Stimulated activated CD8-positive, alpha-beta memory T cell treated with anti-CD3 and anti-CD28 coated beads, Interleukin-12 subunit alpha, Interleukin-12 subunit beta, amount 100 ng/mL, for 24 hours (primary cell): ENCODE data around the gene ITM2B.

Experiments
- DNase-seq: peaks from one replicate; pipeline ENCODE4 v3.0.0-alpha.2; 2020; ENCODE audit errors: extremely low read depth

The ITM2B gene

DNA sequence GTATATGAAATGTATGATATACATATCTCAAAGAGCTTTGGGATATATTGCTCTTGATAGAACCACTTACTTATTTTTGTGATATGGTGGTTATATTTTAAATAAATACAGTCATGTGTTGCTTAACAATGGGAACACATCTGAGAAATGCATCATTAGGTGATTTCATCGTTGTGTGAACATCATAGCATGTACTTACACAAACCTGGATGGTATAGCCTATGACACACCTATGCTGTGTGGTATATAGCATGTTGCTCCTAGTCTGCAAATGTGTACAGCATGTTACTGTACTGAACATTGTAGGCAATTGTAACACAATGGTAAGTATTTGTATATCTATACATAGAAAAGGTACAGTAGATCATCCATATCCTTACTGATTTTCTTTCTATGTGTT is 78.2 kb downstream of the ITM2B start:
- DNase-seq = no peak

DNA sequence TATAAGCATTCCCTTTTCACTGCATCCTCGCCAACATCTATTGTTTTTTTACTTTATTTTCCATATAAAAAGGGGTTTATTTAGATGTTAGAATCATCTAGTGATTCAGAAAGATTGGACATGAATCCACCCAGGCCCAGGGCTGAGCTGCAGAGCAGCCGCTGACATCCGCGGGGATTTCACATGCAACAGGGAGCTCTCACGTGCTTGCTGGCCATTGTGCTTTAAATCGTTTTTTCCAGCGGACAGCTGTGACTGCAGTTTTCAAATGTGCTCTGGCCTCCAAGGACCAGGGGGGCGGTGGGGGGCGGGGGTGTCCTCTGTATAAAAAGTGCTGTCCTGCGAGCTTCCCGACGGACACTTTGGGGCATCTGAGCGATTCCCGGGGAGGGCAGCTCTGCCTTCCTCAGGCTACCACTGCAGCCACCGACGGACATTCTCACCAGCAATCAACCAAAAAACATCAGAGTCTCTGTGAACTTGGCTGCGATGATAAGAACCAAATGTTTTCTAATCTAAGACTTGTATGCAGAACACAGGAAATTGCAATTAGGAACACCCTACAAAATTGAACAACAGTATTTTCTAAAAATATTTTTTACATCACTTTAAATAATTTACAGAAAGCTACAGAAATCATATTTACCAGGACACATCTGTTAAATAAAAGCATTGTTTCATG is 83.1 kb downstream of the ITM2B start:
- DNase-seq = no peak

- DNase-seq = no peak
Observed at GRCh38 chr13:48316826-48317510, 84.0 kb downstream of the ITM2B start.

DNA sequence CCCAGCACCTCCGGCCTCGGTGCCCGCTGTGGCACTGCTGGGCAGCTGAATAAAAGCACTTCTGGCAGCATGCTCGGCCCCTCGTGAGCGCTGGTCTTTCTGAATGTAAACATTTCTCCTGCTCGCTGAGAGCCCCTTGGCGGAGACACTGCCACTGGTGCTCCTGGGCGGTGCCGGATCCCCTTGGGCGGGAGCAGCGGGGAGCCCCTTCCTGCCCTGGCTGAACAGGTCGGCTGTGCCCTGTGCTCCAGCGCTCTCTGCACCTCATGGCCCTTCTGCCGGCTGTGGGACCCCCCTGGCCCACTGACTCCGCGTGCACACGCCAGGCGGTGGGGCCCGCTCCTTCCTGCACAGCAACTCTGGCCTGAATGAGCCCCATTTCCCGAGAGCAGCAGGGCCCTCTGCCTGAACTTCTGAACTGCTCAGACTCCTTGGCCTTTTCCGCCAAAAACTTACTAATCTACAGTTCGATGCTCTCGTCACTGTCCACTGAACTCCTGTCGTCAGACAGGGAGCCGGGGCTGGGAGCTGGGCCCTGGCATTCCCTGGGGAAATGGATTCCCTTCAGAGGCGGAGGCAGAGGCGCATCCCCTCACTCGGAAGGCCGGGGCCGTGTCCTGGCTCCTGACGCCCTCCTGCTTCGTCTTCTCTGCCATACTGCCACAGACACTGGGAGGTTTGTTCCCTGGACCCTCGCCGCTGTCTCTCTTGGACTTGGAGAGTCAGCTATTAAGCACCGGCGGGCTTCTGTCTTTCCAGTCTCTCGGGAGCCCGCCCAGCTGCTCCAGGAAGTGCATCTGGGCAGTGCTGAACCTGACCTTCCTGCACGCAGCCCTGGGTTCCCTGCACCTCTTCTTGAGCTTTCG is 84.7 kb downstream of the ITM2B start:
- DNase-seq = no peak

- no peak for DNase-seq
Observed at GRCh38 chr13:48318377-48318811, 85.4 kb downstream of the ITM2B start.

DNA sequence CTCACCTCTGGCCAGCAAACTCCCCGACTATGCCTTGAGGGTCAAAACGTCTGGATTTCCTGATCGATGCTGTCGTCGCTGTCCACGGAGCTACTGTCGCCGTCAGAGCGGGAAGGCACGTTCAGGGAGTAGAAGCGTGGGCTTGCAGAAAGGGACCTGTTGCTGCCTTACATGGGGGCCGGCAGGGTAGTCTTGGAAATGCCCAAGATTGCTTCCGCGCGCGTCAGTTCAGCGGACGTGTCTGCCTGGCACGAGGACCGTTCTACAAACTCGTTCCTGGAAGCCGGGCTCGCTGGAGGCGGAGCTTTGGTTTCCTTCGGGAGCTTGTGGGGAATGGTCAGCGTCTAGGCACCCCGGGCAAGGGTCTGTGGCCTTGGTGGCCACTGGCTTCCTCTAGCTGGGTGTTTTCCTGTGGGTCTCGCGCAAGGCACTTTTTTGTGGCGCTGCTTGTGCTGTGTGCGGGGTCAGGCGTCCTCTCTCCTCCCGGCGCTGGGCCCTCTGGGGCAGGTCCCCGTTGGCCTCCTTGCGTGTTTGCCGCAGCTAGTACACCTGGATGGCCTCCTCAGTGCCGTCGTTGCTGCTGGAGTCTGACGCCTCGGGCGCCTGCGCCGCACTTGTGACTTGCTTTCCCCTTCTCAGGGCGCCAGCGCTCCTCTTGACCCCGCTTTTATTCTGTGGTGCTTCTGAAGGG is 86.0 kb downstream of the ITM2B start:
- DNase-seq = no peak
